GM12892 (cell line): ENCODE measurements around the gene UBA5.

ENCODE experiments used
- POLR2A ChIP-seq: IDR thresholded peaks from 2 replicates; pipeline ENCODE4 v1.6.1; 2011; ENCODE audit warnings: low read depth, low read length, control low read depth
- POLR2AphosphoS5 ChIP-seq: IDR thresholded peaks from 2 replicates; pipeline ENCODE4 v1.6.1; 2011; ENCODE audit warnings: low read depth, low read length, control low read depth
- TAF1 ChIP-seq: IDR thresholded peaks from 2 replicates; pipeline ENCODE4 v1.6.1; 2011; ENCODE audit warnings: low read depth, mild to moderate bottlenecking, control low read depth, low read length, borderline replicate concordance

- TF ChIP-seq POLR2A = no peak
- TF ChIP-seq POLR2AphosphoS5 = no peak
- no peak for TF ChIP-seq TAF1
These were observed 2.0 kb upstream of the UBA5 start for GRCh38 chr3:132657869-132658747.
